ENCODE results near the gene SPI1.
"Not testable (repeated sequence)": the region's sequence is repeated elsewhere in the genome, so short reads cannot be mapped to it uniquely, and the experiment has no call there.

SPI1 gene

GRCh38 chr11:47337229-47337924 lies 41.0 kb downstream of the SPI1 start:
- no peaks in the 10 kb centered on the region for H3K4me1 ChIP-seq (ENCODE audit: insufficient read depth, poor library complexity, severe bottlenecking)
- ATAC-seq (ENCODE audit: low read depth) (no peak; the same call in 2 of the 3 replicates), DNase-seq (ENCODE audit: low spot score) (no peak)
- TF ChIP-seq CTCF (IDR thresholded peaks at IDR 0.05; ENCODE audit: poor library complexity, severe bottlenecking), result no peak
- H3K36me3 ChIP-seq (ENCODE audit: low read depth), result no peaks in the 10 kb centered on the region
- no peaks in the 10 kb centered on the region for H3K9me3 ChIP-seq (ENCODE audit: severe bottlenecking)
- no peaks in the 10 kb centered on the region for H3K27me3 ChIP-seq (ENCODE audit: insufficient read depth, poor library complexity, severe bottlenecking)
- H3K27ac ChIP-seq (ENCODE audit: poor library complexity, severe bottlenecking), result no peak overlapping the region
- no peak overlapping the region for H3K4me3 ChIP-seq (ENCODE audit: severe bottlenecking)

GRCh38 chr11:47336595-47336994 lies 41.8 kb downstream of the SPI1 start:
- Histone ChIP-seq H3K4me1 (ENCODE audit: insufficient read depth, poor library complexity, severe bottlenecking) (no peaks in the 10 kb centered on the region), H3K27me3 (ENCODE audit: insufficient read depth, poor library complexity, severe bottlenecking) (no peaks in the 10 kb centered on the region), H3K36me3 (ENCODE audit: low read depth) (no peaks in the 10 kb centered on the region), H3K4me3 (ENCODE audit: severe bottlenecking) (no peak overlapping the region), H3K9me3 (ENCODE audit: severe bottlenecking) (no peaks in the 10 kb centered on the region), H3K27ac (ENCODE audit: poor library complexity, severe bottlenecking) (no peak overlapping the region)
- no peak for TF ChIP-seq CTCF (IDR thresholded peaks at IDR 0.05; ENCODE audit: poor library complexity, severe bottlenecking)
- ATAC-seq (ENCODE audit: low read depth) (no peak), DNase-seq (ENCODE audit: low spot score) (no peak)

GRCh38 chr11:47335733-47336132 lies 42.6 kb downstream of the SPI1 start:
- H3K9me3 ChIP-seq (ENCODE audit: severe bottlenecking), result no peaks in the 10 kb centered on the region
- TF ChIP-seq CTCF (IDR thresholded peaks at IDR 0.05; ENCODE audit: poor library complexity, severe bottlenecking), result no peak
- no peak overlapping the region for H3K27ac ChIP-seq (ENCODE audit: poor library complexity, severe bottlenecking)
- H3K4me1 ChIP-seq (ENCODE audit: insufficient read depth, poor library complexity, severe bottlenecking), result no peaks in the 10 kb centered on the region
- DNase-seq (ENCODE audit: low spot score) (no peak), ATAC-seq (ENCODE audit: low read depth) (no peak)
- H3K27me3 ChIP-seq (ENCODE audit: insufficient read depth, poor library complexity, severe bottlenecking), result no peaks in the 10 kb centered on the region
- H3K36me3 ChIP-seq (ENCODE audit: low read depth), result no peaks in the 10 kb centered on the region
- no peak overlapping the region for H3K4me3 ChIP-seq (ENCODE audit: severe bottlenecking)

GRCh38 chr11:47334699-47335411 lies 43.5 kb downstream of the SPI1 start:
- not testable (repeated sequence) for H3K27ac ChIP-seq (ENCODE audit: poor library complexity, severe bottlenecking); H3K4me3 ChIP-seq (ENCODE audit: severe bottlenecking); DNase-seq (ENCODE audit: low spot score); H3K4me1 ChIP-seq (ENCODE audit: insufficient read depth, poor library complexity, severe bottlenecking); H3K27me3 ChIP-seq (ENCODE audit: insufficient read depth, poor library complexity, severe bottlenecking); H3K36me3 ChIP-seq (ENCODE audit: low read depth); ATAC-seq (ENCODE audit: low read depth); H3K9me3 ChIP-seq (ENCODE audit: severe bottlenecking)

GRCh38 chr11:47333886-47334443 lies 44.4 kb downstream of the SPI1 start:
- no peak for TF ChIP-seq CTCF (IDR thresholded peaks at IDR 0.05; ENCODE audit: poor library complexity, severe bottlenecking)
- DNase-seq (ENCODE audit: low spot score) (no peak), ATAC-seq (ENCODE audit: low read depth) (no peak)
- H3K36me3 ChIP-seq (ENCODE audit: low read depth), result no peaks in the 10 kb centered on the region
- H3K27me3 ChIP-seq (ENCODE audit: insufficient read depth, poor library complexity, severe bottlenecking), result no peaks in the 10 kb centered on the region
- no peak overlapping the region for H3K4me3 ChIP-seq (ENCODE audit: severe bottlenecking)
- no peaks in the 10 kb centered on the region for H3K9me3 ChIP-seq (ENCODE audit: severe bottlenecking)
- no peak overlapping the region for H3K27ac ChIP-seq (ENCODE audit: poor library complexity, severe bottlenecking)
- H3K4me1 ChIP-seq (ENCODE audit: insufficient read depth, poor library complexity, severe bottlenecking), result no peaks in the 10 kb centered on the region

Measured in RWPE2 (cell line).